ENCODE data around the gene SH3RF3.

Gene SH3RF3

DNA sequence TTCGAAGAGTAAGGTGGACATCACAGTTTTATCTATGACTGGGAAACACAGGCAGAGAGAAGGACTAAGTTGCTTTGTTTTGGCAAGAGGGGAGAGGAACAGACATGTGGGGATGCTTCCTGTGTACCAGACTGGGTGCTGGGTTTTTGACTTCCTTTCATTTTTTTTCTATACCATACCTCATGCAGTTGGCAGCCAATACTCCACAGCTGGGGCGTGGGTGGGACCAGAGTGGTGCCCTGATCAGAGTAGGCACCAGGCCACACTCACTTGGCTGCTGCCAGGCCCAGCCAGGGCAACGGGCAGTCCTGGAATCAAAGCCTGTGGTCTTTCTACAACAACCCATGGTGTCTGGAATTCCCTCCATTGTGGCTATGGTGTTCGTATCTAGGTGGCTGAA is 45.2 kb downstream of the SH3RF3 start:
- TF ChIP-seq, protein P1, sequence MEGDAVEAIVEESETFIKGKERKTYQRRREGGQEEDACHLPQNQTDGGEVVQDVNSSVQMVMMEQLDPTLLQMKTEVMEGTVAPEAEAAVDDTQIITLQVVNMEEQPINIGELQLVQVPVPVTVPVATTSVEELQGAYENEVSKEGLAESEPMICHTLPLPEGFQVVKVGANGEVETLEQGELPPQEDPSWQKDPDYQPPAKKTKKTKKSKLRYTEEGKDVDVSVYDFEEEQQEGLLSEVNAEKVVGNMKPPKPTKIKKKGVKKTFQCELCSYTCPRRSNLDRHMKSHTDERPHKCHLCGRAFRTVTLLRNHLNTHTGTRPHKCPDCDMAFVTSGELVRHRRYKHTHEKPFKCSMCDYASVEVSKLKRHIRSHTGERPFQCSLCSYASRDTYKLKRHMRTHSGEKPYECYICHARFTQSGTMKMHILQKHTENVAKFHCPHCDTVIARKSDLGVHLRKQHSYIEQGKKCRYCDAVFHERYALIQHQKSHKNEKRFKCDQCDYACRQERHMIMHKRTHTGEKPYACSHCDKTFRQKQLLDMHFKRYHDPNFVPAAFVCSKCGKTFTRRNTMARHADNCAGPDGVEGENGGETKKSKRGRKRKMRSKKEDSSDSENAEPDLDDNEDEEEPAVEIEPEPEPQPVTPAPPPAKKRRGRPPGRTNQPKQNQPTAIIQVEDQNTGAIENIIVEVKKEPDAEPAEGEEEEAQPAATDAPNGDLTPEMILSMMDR (conservative IDR thresholded peaks at IDR 0.05; ENCODE audit: low read depth, low read length), result no peak
- no peaks in the 10 kb centered on the region for H3K27me3 ChIP-seq (ENCODE audit: insufficient read depth, low read depth)
- H3K4me1 ChIP-seq (ENCODE audit: low read depth, poor library complexity, severe bottlenecking), result no peaks in the 10 kb centered on the region
- no peak overlapping the region for H3K4me2 ChIP-seq
- no peak overlapping the region for H3K27ac ChIP-seq
- H3K9ac ChIP-seq, result no peak overlapping the region
- no peaks in the 10 kb centered on the region for H4K20me1 ChIP-seq (ENCODE audit: insufficient read depth)
- no peaks in the 10 kb centered on the region for H3K79me2 ChIP-seq (ENCODE audit: insufficient read depth, low read depth)
- no peak overlapping the region for H3K4me3 ChIP-seq (IDR thresholded peaks at IDR 0.05; ENCODE audit: insufficient read depth, low read depth, low read length)
- H3K36me3 ChIP-seq (ENCODE audit: insufficient read depth), result no peaks in the 10 kb centered on the region
- no peak overlapping the region for H2AFZ ChIP-seq (ENCODE audit: low read depth)

DNA sequence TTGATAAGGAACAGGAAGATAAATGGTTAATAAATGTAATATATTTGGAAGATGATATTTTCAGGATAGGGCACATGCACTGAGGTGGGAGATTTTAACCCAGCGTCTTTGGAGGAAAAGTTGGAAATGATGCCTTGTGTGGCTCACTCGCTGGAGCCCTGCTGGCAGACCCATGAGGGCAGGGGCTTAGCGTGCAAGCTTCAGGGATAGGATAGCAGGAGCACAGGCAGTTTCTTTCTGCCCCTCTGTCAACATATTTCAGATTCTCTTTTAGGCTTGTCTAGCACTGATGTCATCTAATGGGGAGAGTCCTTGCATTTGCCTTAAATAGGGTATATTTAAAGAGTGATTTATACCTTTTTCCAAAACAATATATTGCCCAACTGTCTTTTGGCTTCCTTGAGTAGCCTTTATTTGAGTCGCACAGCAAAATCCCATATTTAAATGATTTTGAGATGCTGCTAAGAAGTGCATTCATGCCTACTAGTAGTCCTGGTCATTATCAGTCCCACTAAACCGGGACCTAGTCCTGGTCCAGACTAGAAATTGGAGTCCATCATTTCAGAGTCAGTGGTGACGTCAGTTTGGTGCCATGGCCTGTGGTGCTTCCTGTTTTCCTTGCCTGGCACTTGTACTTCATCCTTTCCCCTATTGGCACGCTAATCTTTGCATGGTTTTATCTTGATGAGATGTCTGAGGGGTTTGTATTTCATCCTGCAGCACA is 45.8 kb downstream of the SH3RF3 start:
- H3K79me2 ChIP-seq (ENCODE audit: insufficient read depth, low read depth), result no peaks in the 10 kb centered on the region
- TF ChIP-seq, protein P1 (conservative IDR thresholded peaks at IDR 0.05; ENCODE audit: low read depth, low read length), result no peak
- no peak overlapping the region for H3K27ac ChIP-seq
- no peak overlapping the region for H3K4me2 ChIP-seq
- no peak overlapping the region for H3K9ac ChIP-seq
- H3K27me3 ChIP-seq (ENCODE audit: insufficient read depth, low read depth), result no peaks in the 10 kb centered on the region
- H2AFZ ChIP-seq (ENCODE audit: low read depth), result no peak overlapping the region
- H3K4me1 ChIP-seq (ENCODE audit: low read depth, poor library complexity, severe bottlenecking), result no peaks in the 10 kb centered on the region
- no peaks in the 10 kb centered on the region for H4K20me1 ChIP-seq (ENCODE audit: insufficient read depth)
- no peaks in the 10 kb centered on the region for H3K36me3 ChIP-seq (ENCODE audit: insufficient read depth)
- H3K4me3 ChIP-seq (IDR thresholded peaks at IDR 0.05; ENCODE audit: insufficient read depth, low read depth, low read length), result no peak overlapping the region

DNA sequence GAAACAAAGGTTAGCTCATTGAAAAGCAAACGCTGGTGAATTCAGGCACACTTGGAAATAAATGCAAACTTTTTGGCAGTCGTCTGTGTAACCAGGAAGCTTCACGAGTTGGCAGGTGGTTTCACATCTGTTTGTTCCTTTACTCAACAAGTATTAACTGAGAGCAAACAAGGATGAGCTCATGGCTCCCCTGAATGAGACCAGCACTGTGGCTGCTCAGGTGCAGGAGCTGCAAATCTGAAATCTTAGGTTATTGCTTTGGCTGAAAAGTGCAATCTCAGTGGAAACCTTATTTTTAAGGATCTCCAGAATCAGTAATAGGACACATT is 46.3 kb downstream of the SH3RF3 start:
- no peak overlapping the region for H3K4me3 ChIP-seq (IDR thresholded peaks at IDR 0.05; ENCODE audit: insufficient read depth, low read depth, low read length)
- no peaks in the 10 kb centered on the region for H3K36me3 ChIP-seq (ENCODE audit: insufficient read depth)
- no peaks in the 10 kb centered on the region for H3K79me2 ChIP-seq (ENCODE audit: insufficient read depth, low read depth)
- H3K4me1 ChIP-seq (ENCODE audit: low read depth, poor library complexity, severe bottlenecking), result no peaks in the 10 kb centered on the region
- no peak overlapping the region for H3K9ac ChIP-seq
- H2AFZ ChIP-seq (ENCODE audit: low read depth), result no peak overlapping the region
- no peaks in the 10 kb centered on the region for H3K27me3 ChIP-seq (ENCODE audit: insufficient read depth, low read depth)
- H3K27ac ChIP-seq, result no peak overlapping the region
- TF ChIP-seq, protein P1 (conservative IDR thresholded peaks at IDR 0.05; ENCODE audit: low read depth, low read length), result no peak
- H3K4me2 ChIP-seq, result no peak overlapping the region
- H4K20me1 ChIP-seq (ENCODE audit: insufficient read depth), result no peaks in the 10 kb centered on the region

DNA sequence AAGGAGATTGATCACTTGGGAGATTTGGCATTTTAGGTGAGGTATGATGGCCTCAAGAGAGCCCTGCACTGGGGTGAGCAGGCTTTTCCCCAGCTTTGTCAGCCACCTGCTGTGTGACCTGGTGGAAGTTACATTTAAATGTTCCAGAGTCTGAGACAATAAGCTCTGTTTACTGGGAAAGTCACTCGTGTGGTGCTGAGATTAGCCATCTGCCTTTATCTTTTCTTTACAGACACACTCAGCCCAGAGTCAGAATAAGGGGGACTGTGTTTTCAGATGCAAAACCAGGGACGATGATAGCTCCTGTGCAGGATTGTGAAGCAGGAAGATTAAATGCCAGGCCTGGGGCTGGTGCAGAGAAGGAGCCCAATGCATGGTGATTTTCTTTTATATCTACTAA is 47.9 kb downstream of the SH3RF3 start:
- no peak overlapping the region for H3K4me3 ChIP-seq (IDR thresholded peaks at IDR 0.05; ENCODE audit: insufficient read depth, low read depth, low read length)
- H3K27me3 ChIP-seq (ENCODE audit: insufficient read depth, low read depth), result no peaks in the 10 kb centered on the region
- H4K20me1 ChIP-seq (ENCODE audit: insufficient read depth), result no peaks in the 10 kb centered on the region
- H3K36me3 ChIP-seq (ENCODE audit: insufficient read depth), result no peaks in the 10 kb centered on the region
- no peak overlapping the region for H2AFZ ChIP-seq (ENCODE audit: low read depth)
- no peak overlapping the region for H3K4me2 ChIP-seq
- no peak overlapping the region for H3K27ac ChIP-seq
- TF ChIP-seq, protein P1 (conservative IDR thresholded peaks at IDR 0.05; ENCODE audit: low read depth, low read length), result no peak
- H3K9ac ChIP-seq, result no peak overlapping the region
- no peaks in the 10 kb centered on the region for H3K79me2 ChIP-seq (ENCODE audit: insufficient read depth, low read depth)
- H3K4me1 ChIP-seq (ENCODE audit: low read depth, poor library complexity, severe bottlenecking), result no peaks in the 10 kb centered on the region

Data from KMS-11 (cell line).